VCaP (cell line): ENCODE measurements around the gene TSPAN3.

Source experiments
- H3K27ac ChIP-seq: fragments of 450-650 bp; 2 replicates; pipeline ENCODE4 v1.5.1; 2017
- TF ChIP-seq, protein P1 (sequence below): fragments of 450-650 bp; conservative IDR thresholded peaks from 2 replicates; pipeline ENCODE4 v1.5.1; 2017; ENCODE audit warnings: mild to moderate bottlenecking, moderate library complexity

TSPAN3 gene

DNA sequence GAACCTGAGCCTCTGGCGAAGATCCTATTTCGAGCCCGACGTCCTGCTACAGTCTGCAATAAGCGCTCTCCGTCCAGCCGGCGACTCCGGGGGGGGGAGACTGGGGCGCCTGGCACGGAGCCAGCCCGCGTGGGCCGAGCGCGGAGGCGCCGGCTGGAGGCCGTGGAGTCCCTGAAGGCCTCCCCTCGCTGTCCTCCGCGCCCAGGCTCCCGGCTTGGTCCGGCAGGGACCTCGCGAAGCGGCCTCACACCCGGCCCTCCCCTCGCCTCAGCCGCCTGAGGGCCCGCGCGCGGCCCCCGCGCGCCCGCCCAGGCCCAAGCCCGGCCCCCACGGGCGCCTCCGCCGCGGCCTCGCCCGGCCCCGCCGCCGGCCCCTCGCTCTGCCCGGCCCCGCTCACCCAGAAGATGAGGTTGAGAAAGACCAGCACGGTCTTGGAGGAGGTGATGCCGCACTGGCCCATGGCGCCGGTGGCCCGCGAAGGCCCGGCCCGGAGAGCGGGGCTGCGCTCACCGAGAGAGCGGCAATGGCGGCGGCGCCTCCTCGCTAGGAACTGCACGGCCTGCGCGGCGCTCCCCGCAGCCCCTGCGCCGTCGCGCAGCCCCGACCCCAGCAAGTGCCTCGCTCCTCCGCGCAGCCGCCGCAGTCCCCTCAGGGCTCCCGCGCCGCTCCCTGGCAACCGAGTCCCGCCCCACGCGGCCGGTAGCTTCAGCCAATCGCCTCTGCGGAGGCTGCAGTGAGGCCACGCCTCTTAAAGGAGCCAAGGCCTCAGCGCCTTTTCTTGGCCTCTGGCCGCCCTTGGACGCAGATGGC lies at the start of gene TSPAN3:
TSS of gene TSPAN3 (minus strand) at position 615 of the 810 bp plus-strand sequence. CDS start at position 460, 155 bp downstream.
- H3K27ac ChIP-seq: peak within 1 kb of the TSS; percentile 96
- TF ChIP-seq, protein P1, sequence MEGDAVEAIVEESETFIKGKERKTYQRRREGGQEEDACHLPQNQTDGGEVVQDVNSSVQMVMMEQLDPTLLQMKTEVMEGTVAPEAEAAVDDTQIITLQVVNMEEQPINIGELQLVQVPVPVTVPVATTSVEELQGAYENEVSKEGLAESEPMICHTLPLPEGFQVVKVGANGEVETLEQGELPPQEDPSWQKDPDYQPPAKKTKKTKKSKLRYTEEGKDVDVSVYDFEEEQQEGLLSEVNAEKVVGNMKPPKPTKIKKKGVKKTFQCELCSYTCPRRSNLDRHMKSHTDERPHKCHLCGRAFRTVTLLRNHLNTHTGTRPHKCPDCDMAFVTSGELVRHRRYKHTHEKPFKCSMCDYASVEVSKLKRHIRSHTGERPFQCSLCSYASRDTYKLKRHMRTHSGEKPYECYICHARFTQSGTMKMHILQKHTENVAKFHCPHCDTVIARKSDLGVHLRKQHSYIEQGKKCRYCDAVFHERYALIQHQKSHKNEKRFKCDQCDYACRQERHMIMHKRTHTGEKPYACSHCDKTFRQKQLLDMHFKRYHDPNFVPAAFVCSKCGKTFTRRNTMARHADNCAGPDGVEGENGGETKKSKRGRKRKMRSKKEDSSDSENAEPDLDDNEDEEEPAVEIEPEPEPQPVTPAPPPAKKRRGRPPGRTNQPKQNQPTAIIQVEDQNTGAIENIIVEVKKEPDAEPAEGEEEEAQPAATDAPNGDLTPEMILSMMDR: no peak

DNA sequence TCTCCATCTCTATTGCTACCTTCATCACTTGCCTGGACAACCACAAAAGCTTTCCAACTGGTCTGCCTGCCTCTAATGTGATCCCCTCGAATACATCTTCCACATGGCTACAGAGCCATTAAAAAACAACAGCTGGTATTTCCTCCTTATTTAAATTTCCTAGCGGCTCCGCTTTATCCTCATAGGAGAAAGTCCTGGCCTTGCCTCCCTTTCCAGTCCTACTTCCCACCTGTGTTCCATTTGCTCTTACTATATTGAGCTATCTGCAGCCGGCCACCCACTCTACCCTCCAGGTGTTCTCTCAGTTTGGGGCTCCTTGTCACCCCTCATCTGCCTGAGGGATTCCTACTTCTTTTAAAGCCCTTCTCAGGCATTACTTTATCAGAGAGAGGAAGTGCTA lies 49.7 kb upstream of the TSPAN3 start:
- TF ChIP-seq, protein P1: no peak
- H3K27ac ChIP-seq: no peak overlapping the region

DNA sequence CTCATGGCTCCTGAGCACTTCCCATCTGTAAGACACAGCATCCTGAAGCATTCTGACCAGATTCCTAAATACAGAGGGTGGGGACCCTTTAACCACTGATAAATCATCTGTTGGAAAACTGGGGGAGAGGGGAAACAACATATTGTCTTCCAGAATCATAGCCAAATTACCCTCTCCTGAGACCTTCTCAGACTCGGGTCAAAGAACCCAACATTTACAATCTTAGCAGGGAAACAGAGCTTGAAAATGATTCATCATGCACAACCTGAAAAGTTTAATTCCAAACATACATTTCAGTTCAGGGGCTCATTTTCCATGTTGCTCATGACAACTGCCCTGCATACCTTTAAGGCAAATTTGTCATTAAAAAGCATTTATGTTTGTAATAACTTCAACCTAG lies 48.5 kb upstream of the TSPAN3 start:
- TF ChIP-seq, protein P1: no peak

GRCh38 chr15:77118882-77119321 lies 48.0 kb upstream of the TSPAN3 start:
- H3K27ac ChIP-seq: no peak overlapping the region

More for the DNA sequence above, 48.5 kb upstream of the TSPAN3 start:
- H3K27ac ChIP-seq: no peak overlapping the region

GRCh38 chr15:77115179-77115578 lies 44.3 kb upstream of the TSPAN3 start:
- TF ChIP-seq, protein P1: no peak
- no peak overlapping the region for H3K27ac ChIP-seq

More at GRCh38 chr15:77118882-77119321, 48.0 kb upstream of the TSPAN3 start:
- TF ChIP-seq, protein P1: peak; percentile 98

GRCh38 chr15:77112838-77113504 lies 42.1 kb upstream of the TSPAN3 start:
- no peak overlapping the region for H3K27ac ChIP-seq
- TF ChIP-seq, protein P1: no peak

DNA sequence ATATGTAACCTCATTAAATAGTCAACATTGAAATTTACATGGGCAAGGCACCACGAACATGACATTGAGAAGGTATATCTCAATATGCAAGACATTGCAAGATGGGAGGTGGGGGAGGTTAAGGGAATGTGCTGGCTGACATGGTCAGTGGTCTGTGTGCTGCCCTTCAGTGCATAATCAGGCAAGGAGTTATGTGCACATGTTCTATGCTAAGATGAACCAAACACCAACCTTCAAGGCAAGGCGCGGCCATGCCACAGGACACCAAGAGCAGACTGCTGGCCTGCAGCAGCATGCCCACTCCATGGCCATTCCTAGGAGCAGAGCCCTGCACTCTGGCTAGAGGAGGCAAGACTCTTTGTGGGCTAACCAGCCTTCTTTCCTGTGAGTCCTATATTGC lies 40.9 kb upstream of the TSPAN3 start:
- TF ChIP-seq, protein P1: no peak
- H3K27ac ChIP-seq: no peak overlapping the region
